ENCODE data around the gene EIF1. TPM values are rescaled to one million over a fixed set of nuclear protein-coding genes. Genes with fewer than 3 reads are reported as not detected.

The EIF1 gene
- polyA plus RNA-seq, 1 donor (not counting 4 experiments of a cell fraction or from before 2014, with no cell fraction given): 308 TPM

GRCh38 chr17:41702712-41703111 is 14.0 kb downstream of the EIF1 start:
- H3K27me3 ChIP-seq (ENCODE audit: control insufficient read depth, extremely low read depth, insufficient read depth, low read length): no peaks in the 10 kb centered on the region
- H3K9me3 ChIP-seq (ENCODE audit: control insufficient read depth, low read depth, low read length): no peaks in the 10 kb centered on the region
- no peak overlapping the region for H3K27ac ChIP-seq (ENCODE audit: control insufficient read depth, insufficient read depth, low read length)
- no peak overlapping the region for H2AFZ ChIP-seq (ENCODE audit: control insufficient read depth, low read length)
- dilution Hi-C loops (cut with MboI; ENCODE audit: extremely low pct_ligation_motif_present, low sequenced_read_pairs): no loop called here
- no peak overlapping the region for H3K4me2 ChIP-seq (ENCODE audit: control insufficient read depth, extremely low read depth, insufficient read depth, low read depth, low read length)
- no peaks in the 10 kb centered on the region for H3K9me1 ChIP-seq (ENCODE audit: control insufficient read depth, extremely low read depth, insufficient read depth, low read length)
- no peak for TF ChIP-seq CTCF (optimal IDR thresholded peaks at IDR 0.05 in 1 of 3, IDR thresholded peaks at IDR 0.05 in 1 of 3, conservative IDR thresholded peaks at IDR 0.05 in 1 of 3; ENCODE audit: extremely low read depth in 1 of 3, insufficient read depth in 2 of 3, low read length in 3 of 3)
- no peak for TF ChIP-seq EZH2 (IDR thresholded peaks at IDR 0.05; ENCODE audit: low read length)
- no peaks in the 10 kb centered on the region for H4K20me1 ChIP-seq (ENCODE audit: control insufficient read depth, extremely low read depth, insufficient read depth, low read length)
- FAIRE-seq (no peak), DNase-seq (ENCODE audit: low read depth, low spot score) (no peak)
- H3K36me3 ChIP-seq (ENCODE audit: control insufficient read depth in 2 of 2, extremely low read depth in 1 of 2, insufficient read depth in 2 of 2, low read length in 2 of 2): no peaks in the 10 kb centered on the region
- no peaks in the 10 kb centered on the region for H3K79me2 ChIP-seq (ENCODE audit: control insufficient read depth, insufficient read depth, low read length)
- H3K4me1 ChIP-seq (ENCODE audit: control insufficient read depth, extremely low read depth, insufficient read depth, low read length): no peaks in the 10 kb centered on the region
- no peak overlapping the region for H3K4me3 ChIP-seq (ENCODE audit: control insufficient read depth in 2 of 3, extremely low read depth in 1 of 3, insufficient read depth in 2 of 3, low read depth in 1 of 3, low read length in 3 of 3)
- no peak overlapping the region for H3K9ac ChIP-seq (ENCODE audit: control insufficient read depth, extremely low read depth, insufficient read depth, low read length)

GRCh38 chr17:41705271-41705991 is 16.7 kb downstream of the EIF1 start:
- no peaks in the 10 kb centered on the region for H3K36me3 ChIP-seq (ENCODE audit: control insufficient read depth in 2 of 2, extremely low read depth in 1 of 2, insufficient read depth in 2 of 2, low read length in 2 of 2)
- H3K4me2 ChIP-seq (ENCODE audit: control insufficient read depth, extremely low read depth, insufficient read depth, low read depth, low read length): no peak overlapping the region
- H3K79me2 ChIP-seq (ENCODE audit: control insufficient read depth, insufficient read depth, low read length): no peaks in the 10 kb centered on the region
- no peaks in the 10 kb centered on the region for H4K20me1 ChIP-seq (ENCODE audit: control insufficient read depth, extremely low read depth, insufficient read depth, low read length)
- H3K4me3 ChIP-seq (ENCODE audit: control insufficient read depth in 2 of 3, extremely low read depth in 1 of 3, insufficient read depth in 2 of 3, low read depth in 1 of 3, low read length in 3 of 3): no peak overlapping the region
- H3K9me3 ChIP-seq (ENCODE audit: control insufficient read depth, low read depth, low read length): no peaks in the 10 kb centered on the region
- no peaks in the 10 kb centered on the region for H3K27me3 ChIP-seq (ENCODE audit: control insufficient read depth, extremely low read depth, insufficient read depth, low read length)
- H2AFZ ChIP-seq (ENCODE audit: control insufficient read depth, low read length): no peak overlapping the region
- TF ChIP-seq EZH2 (IDR thresholded peaks at IDR 0.05; ENCODE audit: low read length) (no peak), CTCF (optimal IDR thresholded peaks at IDR 0.05 in 1 of 3, IDR thresholded peaks at IDR 0.05 in 1 of 3, conservative IDR thresholded peaks at IDR 0.05 in 1 of 3; ENCODE audit: extremely low read depth in 1 of 3, insufficient read depth in 2 of 3, low read length in 3 of 3) (no peak)
- H3K4me1 ChIP-seq (ENCODE audit: control insufficient read depth, extremely low read depth, insufficient read depth, low read length): no peaks in the 10 kb centered on the region
- H3K9me1 ChIP-seq (ENCODE audit: control insufficient read depth, extremely low read depth, insufficient read depth, low read length): no peaks in the 10 kb centered on the region
- no peak overlapping the region for H3K27ac ChIP-seq (ENCODE audit: control insufficient read depth, insufficient read depth, low read length)
- dilution Hi-C loops (cut with MboI; ENCODE audit: extremely low pct_ligation_motif_present, low sequenced_read_pairs): no loop called here
- FAIRE-seq (no peak), DNase-seq (ENCODE audit: low read depth, low spot score) (no peak)
- H3K9ac ChIP-seq (ENCODE audit: control insufficient read depth, extremely low read depth, insufficient read depth, low read length): no peak overlapping the region
